NCI-H69 (cell line): ENCODE results near the gene DPP4.

Source experiments
- DNase-seq: peaks from one replicate; lab custom pipeline; 2025; lab: John Stamatoyannopoulos, UW

Gene DPP4

DNA sequence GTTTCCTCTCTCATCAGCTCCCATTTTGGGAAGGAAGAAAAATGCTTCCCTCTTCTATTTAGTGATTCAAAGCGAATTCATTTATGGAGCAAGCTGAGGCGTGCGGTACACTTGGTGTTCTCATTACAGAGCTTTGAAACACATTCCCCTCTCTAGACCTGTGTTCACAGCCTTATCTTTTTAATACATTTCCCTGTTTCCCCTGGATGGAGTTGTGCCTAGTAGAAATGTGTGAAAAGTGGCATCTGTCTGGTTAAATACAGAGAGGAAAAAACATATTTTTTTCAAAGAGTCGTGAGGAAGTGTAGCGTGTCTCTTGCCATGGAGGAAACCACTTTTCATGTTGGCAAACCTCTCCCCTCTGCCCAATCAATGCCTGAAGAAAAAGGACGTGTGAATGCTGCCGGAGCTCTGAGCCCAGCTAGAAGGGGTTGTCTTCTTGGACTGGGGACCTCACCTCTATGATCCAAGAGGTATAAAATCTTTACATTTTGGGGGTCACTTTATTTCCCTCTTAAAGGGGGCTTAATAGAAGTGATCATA lies 52.4 kb downstream of the DPP4 start:
- no peak for DNase-seq

- no peak for DNase-seq
Measured at GRCh38 chr2:162018530-162018929, 55.5 kb downstream of the DPP4 start.

- DNase-seq: no peak
Measured at GRCh38 chr2:162017233-162017632, 56.8 kb downstream of the DPP4 start.

- no peak for DNase-seq
Measured at GRCh38 chr2:162016080-162016479, 57.9 kb downstream of the DPP4 start.

- DNase-seq: no peak
Measured at GRCh38 chr2:162014751-162015150, 59.3 kb downstream of the DPP4 start.

GRCh38 chr2:162013514-162014475 lies 60.2 kb downstream of the DPP4 start:
- DNase-seq: no peak

- DNase-seq: no peak
Measured at GRCh38 chr2:162012565-162013058, 61.4 kb downstream of the DPP4 start.

DNA sequence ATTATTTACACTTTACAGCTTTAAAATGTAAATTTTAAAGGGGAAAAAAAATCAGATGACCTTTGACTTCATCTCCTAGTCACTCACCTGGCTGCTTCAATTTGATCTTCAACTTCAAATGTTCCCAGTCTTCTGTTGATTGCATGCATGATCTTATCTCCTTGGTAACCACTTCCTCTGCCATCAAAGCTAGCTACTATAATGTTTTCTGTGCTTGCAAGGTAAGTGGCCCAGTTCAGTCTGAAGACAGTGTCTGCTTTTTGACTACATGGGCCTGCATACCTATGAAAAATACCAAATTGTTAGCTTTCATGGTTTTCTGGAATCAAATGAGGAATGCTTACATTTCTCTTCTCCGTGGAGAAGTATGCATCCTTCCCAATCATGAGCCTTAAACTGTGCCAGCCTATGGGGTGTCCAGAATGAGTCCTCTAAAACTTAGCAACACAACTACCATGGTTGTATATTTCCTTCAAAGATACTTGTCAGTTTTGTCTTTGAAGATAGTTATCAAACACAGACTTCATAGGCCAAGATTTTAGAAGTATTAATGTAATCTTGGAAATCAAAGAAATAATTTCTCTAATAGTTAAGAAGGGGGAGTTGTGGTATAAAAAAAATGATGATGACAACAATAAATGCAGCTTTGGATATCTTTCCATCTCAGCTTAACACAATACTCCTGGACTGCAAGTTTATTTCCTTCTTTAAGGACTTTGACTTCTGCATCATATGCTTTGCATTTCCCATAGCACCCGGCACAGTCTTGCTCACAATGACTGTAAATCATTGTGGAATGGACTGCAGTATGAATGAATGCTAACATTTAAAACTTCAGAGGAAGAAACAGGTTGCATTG lies 62.1 kb downstream of the DPP4 start:
- no peak for DNase-seq

GRCh38 chr2:162009543-162009942 lies 64.5 kb downstream of the DPP4 start:
- no peak for DNase-seq

GRCh38 chr2:162007447-162008040 lies 66.5 kb downstream of the DPP4 start:
- DNase-seq: no peak

GRCh38 chr2:162006337-162006736 lies 67.7 kb downstream of the DPP4 start:
- DNase-seq: no peak

DNA sequence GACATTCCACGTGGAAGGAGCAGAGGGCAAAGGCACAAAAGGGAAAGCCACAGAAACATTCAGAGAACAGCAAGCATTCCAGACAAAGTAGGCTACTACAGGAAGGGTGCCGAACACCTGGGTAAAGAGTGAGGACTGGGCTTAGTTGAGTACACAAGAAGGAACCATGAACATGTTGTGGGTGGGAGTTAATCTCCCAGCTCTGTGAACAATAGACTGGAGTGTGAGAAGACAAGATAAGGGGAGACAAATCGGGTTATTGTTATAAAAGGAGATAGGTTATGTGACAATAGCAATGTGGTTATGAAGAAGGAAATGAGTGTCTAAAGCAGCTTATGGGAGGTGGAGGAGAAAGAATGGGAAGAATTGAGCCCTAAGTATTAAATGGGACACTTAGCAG lies 70.0 kb downstream of the DPP4 start:
- DNase-seq: no peak

- peak; percentile 29 for DNase-seq
Measured at GRCh38 chr2:162002623-162003235, 71.3 kb downstream of the DPP4 start.

DNA sequence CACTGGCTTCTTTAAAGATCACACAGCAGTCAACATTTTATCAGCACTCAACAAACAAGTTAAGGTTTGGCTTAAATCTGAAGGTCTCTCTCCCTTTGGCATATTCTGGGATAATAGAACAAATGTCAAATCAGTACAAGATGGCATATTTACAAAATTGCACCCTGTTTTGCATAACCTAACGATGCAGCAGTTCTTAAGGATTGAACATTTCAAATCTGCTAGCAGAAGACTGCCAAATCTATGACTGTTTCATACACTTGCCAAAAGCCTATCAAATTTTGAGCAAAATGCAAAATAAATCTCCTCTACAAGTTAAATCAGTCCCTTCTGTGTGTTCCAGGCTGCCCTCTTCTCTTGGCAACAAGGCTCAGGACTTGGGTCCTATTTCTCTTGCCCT lies 73.6 kb downstream of the DPP4 start:
- DNase-seq: no peak

DNA sequence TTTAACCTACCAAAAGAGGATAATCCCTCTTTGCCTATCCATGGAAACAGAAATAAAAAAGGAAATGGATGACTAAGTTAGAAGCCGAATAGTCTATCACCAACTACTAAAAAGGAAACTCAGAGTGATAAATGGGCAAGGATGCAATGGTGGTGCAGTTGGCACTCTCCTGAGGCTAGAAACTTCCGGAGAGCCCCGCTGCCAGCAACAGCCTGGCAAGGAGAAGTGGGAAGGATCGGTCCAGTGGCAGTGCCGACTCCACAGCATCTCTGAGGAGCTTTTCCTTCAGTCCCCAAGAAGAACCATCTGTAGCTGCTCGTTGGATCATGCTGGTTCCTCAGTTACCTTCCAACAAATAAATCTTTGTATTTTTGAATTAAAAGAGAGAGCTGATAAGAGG lies 74.7 kb downstream of the DPP4 start:
- no peak for DNase-seq

DNA sequence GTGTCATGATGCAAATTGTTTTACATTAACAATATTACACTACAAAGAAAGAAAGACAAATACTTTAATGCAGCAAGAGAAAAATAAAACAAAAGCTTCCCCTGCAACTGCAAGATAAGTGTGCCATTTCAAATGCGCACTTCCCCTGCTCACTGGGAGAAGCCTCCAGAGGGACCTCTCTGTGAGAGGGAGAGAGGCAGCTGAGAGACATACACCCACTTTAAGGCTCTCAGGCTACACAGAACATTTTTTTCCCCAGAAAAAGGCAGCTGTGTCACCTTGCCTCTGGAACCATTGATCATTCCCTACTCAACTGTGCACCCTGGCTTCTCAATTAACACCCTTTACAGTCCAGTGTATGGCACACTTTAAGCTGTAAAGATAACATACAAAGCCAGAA lies 75.2 kb downstream of the DPP4 start:
- no peak for DNase-seq

DNA sequence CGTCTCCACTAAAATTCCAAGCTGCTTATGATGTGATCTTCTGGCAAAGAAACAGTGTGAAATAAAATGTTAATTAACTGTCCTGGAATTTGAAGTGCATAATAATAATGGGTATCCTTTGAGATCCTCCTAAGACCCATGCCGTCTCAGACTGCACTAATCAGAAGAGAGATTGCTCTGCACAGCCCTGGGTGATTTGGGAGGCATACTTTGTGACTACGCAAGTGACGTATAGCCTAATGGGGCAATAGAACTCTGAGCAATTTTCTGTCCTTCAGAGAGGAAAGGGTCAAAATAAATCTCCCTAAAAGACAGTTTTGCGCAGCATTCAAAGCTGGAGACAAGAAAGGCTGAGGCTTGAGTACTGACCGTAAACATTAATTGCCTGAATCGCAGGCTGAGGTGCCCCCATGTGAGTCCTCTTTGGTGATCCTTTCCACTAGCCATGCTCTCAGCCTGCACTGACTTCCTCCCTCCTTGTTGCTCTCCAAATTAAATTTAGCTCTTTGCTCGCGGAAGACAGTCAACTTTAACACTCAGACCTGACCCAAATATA lies 76.0 kb downstream of the DPP4 start:
- no peak for DNase-seq

DNA sequence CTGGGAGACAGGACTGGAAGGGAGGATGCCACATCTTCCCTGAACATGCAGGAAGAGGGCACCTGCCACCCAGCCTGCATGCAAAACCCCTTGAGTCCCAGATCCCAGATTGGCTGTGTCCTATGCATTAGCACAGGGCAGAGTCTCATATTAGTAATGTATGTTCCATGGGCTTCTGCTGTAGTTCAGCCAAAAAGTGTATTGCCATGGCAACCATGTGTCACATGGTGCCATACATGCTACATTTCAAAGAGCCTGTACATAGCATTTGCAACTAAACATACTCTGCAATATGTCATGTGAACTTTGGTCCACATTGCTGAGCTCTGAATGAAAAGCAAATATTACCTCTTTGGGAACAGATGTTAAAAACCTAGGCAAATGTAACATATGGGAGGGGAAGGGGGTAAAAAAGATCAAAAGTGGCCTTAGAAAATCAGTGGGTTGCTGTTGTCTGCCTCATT lies 78.4 kb downstream of the DPP4 start:
- DNase-seq: peak; percentile 77

DNA sequence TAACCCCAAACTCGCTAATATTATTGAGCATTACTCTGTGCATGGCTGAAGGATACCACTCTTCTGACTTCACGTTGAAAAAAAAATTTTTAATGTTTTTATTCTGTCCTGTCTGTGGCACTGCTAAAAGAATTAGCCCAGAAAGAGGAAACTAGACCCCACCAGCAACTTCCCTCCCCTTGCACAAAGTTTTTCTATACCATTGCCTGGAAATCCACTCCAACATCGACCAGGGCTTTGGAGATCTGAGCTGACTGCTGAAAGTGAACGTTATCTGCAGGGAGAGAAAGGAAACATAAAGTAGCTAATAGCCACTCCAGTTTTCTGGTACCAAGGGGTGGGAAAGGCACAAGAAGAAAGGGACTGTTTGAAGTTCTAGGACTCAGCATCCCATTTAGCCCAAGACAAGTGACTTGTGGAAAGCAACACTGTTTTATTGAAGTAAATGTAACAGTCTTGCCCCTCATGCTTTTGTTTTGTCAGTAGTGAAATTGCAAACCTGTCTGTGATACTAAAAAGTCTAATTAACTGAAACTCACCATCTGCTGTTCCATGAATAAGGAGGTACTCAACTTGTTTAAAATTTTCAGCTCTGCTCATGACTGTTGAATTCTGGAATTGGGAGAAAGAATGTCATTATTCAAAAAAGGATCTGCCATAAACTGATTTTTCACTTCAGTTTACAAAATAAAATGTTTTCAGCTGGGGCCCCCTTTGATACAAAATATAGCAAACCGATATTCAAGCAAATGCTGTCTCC lies 79.1 kb downstream of the DPP4 start:
- DNase-seq: peak; percentile 32

GRCh38 chr2:161992531-161992930 lies 81.5 kb downstream of the DPP4 start:
- no peak for DNase-seq
